ENCODE measurements around the gene MED14.

DNA sequence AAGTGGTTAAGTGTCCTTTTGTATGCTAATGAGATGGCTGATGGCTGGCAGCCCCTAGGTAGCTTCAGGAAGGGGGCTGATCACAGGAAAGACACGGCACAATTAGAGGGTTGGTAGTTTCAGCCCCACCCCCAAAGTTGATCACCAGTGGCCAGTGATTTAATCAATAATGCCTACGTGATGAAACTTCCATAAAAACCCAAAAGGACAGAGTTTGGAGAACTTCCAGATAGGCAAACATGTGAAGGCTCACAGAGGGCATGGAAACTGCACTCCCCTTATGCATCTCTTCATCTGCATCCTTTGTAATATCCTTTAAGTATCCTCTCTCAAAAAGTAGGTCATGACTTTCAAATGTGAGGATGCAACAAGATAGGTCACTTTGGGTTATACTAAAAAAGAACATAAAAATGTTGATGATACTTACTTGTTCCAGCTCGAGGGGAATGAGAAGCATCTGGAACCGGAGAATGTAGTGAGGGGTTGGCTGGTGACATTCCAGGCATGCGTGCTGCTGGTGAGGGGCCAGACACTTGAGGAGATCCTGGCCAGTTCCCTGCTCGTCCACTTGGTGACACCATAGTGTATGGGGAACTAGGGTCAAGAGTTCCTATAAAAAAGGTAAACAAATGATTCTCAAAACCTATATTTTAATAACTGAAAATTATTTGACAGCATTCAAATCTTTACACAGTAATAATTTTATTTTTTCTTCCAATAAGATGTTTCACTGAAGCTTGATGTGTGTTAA, 71.3 kb downstream of the MED14 start:
- no peak for TF ChIP-seq RARB (CRISPR knock-in tag; IDR thresholded peaks at IDR 0.05)
- TF ChIP-seq, protein P1, sequence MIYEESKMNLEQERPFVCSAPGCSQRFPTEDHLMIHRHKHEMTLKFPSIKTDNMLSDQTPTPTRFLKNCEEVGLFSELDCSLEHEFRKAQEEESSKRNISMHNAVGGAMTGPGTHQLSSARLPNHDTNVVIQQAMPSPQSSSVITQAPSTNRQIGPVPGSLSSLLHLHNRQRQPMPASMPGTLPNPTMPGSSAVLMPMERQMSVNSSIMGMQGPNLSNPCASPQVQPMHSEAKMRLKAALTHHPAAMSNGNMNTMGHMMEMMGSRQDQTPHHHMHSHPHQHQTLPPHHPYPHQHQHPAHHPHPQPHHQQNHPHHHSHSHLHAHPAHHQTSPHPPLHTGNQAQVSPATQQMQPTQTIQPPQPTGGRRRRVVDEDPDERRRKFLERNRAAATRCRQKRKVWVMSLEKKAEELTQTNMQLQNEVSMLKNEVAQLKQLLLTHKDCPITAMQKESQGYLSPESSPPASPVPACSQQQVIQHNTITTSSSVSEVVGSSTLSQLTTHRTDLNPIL (CRISPR knock-in tag; IDR thresholded peaks at IDR 0.05; ENCODE audit: low read depth): no peak
- TF ChIP-seq ESRRG (CRISPR knock-in tag; IDR thresholded peaks at IDR 0.05): no peak
- no peak for TF ChIP-seq ZFP30 (CRISPR knock-in tag; IDR thresholded peaks at IDR 0.05)
- no peak for TF ChIP-seq ZFP3 (CRISPR knock-in tag; IDR thresholded peaks at IDR 0.05)
- TF ChIP-seq POU6F1 (CRISPR knock-in tag; IDR thresholded peaks at IDR 0.05; ENCODE audit: borderline replicate concordance, low read depth): no peak
- TF ChIP-seq CSRNP3 (CRISPR knock-in tag; IDR thresholded peaks at IDR 0.05): no peak
- no peak for TF ChIP-seq GLIS3 (CRISPR knock-in tag; IDR thresholded peaks at IDR 0.05)
- TF ChIP-seq ZNF70 (CRISPR knock-in tag; IDR thresholded peaks at IDR 0.05): no peak
- TF ChIP-seq ISL1 (CRISPR knock-in tag; IDR thresholded peaks at IDR 0.05): no peak
- TF ChIP-seq TOX (CRISPR knock-in tag; IDR thresholded peaks at IDR 0.05; ENCODE audit: borderline replicate concordance): no peak
- TF ChIP-seq ARNTL (CRISPR knock-in tag; IDR thresholded peaks at IDR 0.05; ENCODE audit: borderline replicate concordance, low read depth): no peak
- TF ChIP-seq, protein P2, sequence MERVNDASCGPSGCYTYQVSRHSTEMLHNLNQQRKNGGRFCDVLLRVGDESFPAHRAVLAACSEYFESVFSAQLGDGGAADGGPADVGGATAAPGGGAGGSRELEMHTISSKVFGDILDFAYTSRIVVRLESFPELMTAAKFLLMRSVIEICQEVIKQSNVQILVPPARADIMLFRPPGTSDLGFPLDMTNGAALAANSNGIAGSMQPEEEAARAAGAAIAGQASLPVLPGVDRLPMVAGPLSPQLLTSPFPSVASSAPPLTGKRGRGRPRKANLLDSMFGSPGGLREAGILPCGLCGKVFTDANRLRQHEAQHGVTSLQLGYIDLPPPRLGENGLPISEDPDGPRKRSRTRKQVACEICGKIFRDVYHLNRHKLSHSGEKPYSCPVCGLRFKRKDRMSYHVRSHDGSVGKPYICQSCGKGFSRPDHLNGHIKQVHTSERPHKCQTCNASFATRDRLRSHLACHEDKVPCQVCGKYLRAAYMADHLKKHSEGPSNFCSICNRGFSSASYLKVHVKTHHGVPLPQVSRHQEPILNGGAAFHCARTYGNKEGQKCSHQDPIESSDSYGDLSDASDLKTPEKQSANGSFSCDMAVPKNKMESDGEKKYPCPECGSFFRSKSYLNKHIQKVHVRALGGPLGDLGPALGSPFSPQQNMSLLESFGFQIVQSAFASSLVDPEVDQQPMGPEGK (CRISPR knock-in tag; IDR thresholded peaks at IDR 0.05; ENCODE audit: borderline replicate concordance): no peak
- TF ChIP-seq, protein P3, sequence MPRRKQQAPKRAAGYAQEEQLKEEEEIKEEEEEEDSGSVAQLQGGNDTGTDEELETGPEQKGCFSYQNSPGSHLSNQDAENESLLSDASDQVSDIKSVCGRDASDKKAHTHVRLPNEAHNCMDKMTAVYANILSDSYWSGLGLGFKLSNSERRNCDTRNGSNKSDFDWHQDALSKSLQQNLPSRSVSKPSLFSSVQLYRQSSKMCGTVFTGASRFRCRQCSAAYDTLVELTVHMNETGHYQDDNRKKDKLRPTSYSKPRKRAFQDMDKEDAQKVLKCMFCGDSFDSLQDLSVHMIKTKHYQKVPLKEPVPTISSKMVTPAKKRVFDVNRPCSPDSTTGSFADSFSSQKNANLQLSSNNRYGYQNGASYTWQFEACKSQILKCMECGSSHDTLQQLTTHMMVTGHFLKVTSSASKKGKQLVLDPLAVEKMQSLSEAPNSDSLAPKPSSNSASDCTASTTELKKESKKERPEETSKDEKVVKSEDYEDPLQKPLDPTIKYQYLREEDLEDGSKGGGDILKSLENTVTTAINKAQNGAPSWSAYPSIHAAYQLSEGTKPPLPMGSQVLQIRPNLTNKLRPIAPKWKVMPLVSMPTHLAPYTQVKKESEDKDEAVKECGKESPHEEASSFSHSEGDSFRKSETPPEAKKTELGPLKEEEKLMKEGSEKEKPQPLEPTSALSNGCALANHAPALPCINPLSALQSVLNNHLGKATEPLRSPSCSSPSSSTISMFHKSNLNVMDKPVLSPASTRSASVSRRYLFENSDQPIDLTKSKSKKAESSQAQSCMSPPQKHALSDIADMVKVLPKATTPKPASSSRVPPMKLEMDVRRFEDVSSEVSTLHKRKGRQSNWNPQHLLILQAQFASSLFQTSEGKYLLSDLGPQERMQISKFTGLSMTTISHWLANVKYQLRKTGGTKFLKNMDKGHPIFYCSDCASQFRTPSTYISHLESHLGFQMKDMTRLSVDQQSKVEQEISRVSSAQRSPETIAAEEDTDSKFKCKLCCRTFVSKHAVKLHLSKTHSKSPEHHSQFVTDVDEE (CRISPR knock-in tag; IDR thresholded peaks at IDR 0.05): no peak
